Measurements from ENCODE around the gene ABCB9. TPM values are rescaled to one million over a fixed set of nuclear protein-coding genes. Genes with fewer than 3 reads are reported as not detected.
A peak's percentile ranks its signal among the peaks of the same experiment; 100 is the strongest.

ABCB9 gene
- polyA plus RNA-seq, 1 experiment = 6.1 TPM

GRCh38 chr12:122974892-122975789 is 8.9 kb upstream of the ABCB9 start, which contains the start of gene OGFOD2:
OGFOD2 (plus strand) TSS chr12:122975244; CDS start chr12:122975252, 8 bp downstream.
- H3K4me3 ChIP-seq (ENCODE audit: low read depth, low read length) = peak within 1 kb of the TSS; percentile 97
- CTCF ChIA-PET = interaction anchor here (0.6 to 3.0 kb wide), 5 partner anchors 12 to 263 kb away, joined by 3 to 13 read pairs (median 8); partner anchors contain the start of gene MTRFR

GRCh38 chr12:122974274-122974891 is 8.1 kb upstream of the ABCB9 start:
- Histone ChIP-seq H3K27me3 (ENCODE audit: control insufficient read depth, insufficient read depth, low read length) (no peaks in the 10 kb centered on the region), H3K4me3 (ENCODE audit: low read depth, low read length) (peak overlapping the region; percentile 97), H3K36me3 (ENCODE audit: control insufficient read depth, insufficient read depth, low read length) (peaks cover 7% of the 10 kb centered on the region)
- TF ChIP-seq CTCF (IDR thresholded peaks at IDR 0.05; ENCODE audit: insufficient read depth, low read depth, low read length) = no peak
- ChIA-PET POLR2A (interaction anchor here (0.6 to 1.2 kb wide), 2 partner anchors 83 to 258 kb away, joined by 4 read pairs; partner anchors contain the start of genes MPHOSPH9 and MTRFR), CTCF (interaction anchor here (2.4 to 3.0 kb wide), 3 partner anchors 114 to 264 kb away, joined by 8 to 13 read pairs (median 13); partner anchors contain the start of gene MTRFR)
- DNase-seq (ENCODE audit: low read depth) = peak; percentile 85

More at GRCh38 chr12:122974892-122975789, 8.9 kb upstream of the ABCB9 start, which contains the start of gene OGFOD2:
- Histone ChIP-seq H3K27me3 (ENCODE audit: control insufficient read depth, insufficient read depth, low read length) (no peaks in the 10 kb centered on the region), H3K36me3 (ENCODE audit: control insufficient read depth, insufficient read depth, low read length) (peaks cover 7% of the 10 kb centered on the region)
- DNase-seq (ENCODE audit: low read depth) = peak; percentile 36
- TF ChIP-seq CTCF (IDR thresholded peaks at IDR 0.05; ENCODE audit: insufficient read depth, low read depth, low read length) = no peak
- POLR2A ChIA-PET = interaction anchor here (0.6 to 0.8 kb wide), 3 partner anchors 19 to 258 kb away, joined by 3 to 6 read pairs (median 3); partner anchors contain the start of genes MPHOSPH9 and MTRFR

- ChIA-PET CTCF (no interaction called here), POLR2A (interaction anchor here (0.6 kb wide), 1 partner anchor 174 kb away, joined by 6 read pairs; no protein-coding TSS in a partner anchor)
Observed at GRCh38 chr12:122969676-122970075, 3.4 kb upstream of the ABCB9 start.

GRCh38 chr12:122968104-122968503 is 1.8 kb upstream of the ABCB9 start:
- H3K27me3 ChIP-seq (ENCODE audit: control insufficient read depth, insufficient read depth, low read length) = no peaks in the 10 kb centered on the region
- no peak overlapping the region for H3K4me3 ChIP-seq (ENCODE audit: low read depth, low read length)
- CTCF ChIA-PET = no interaction called here
- no peaks in the 10 kb centered on the region for H3K36me3 ChIP-seq (ENCODE audit: control insufficient read depth, insufficient read depth, low read length)
- TF ChIP-seq CTCF (IDR thresholded peaks at IDR 0.05; ENCODE audit: insufficient read depth, low read depth, low read length) = no peak
- no peak for DNase-seq (ENCODE audit: low read depth)
- POLR2A ChIA-PET = no interaction called here

More at GRCh38 chr12:122969676-122970075, 3.4 kb upstream of the ABCB9 start:
- no peak for TF ChIP-seq CTCF (IDR thresholded peaks at IDR 0.05; ENCODE audit: insufficient read depth, low read depth, low read length)
- Histone ChIP-seq H3K36me3 (ENCODE audit: control insufficient read depth, insufficient read depth, low read length) (no peaks in the 10 kb centered on the region), H3K27me3 (ENCODE audit: control insufficient read depth, insufficient read depth, low read length) (no peaks in the 10 kb centered on the region), H3K4me3 (ENCODE audit: low read depth, low read length) (no peak overlapping the region)
- no peak for DNase-seq (ENCODE audit: low read depth)
